IPS-NIHi7 (cell line): ENCODE data around the gene MAZ.

Experiments used
- DNase-seq: peaks from one replicate; pipeline ENCODE4 v3.0.0; 2012; ENCODE audit warnings: mixed read lengths; ENCODE audit errors: extremely low spot score

Gene MAZ

GRCh38 chr16:29857133-29857760, 50.9 kb downstream of the MAZ start:
- DNase-seq = no peak

GRCh38 chr16:29858149-29858849, 52.0 kb downstream of the MAZ start:
- DNase-seq = no peak

- DNase-seq = no peak
Observed at GRCh38 chr16:29858974-29859373, 52.6 kb downstream of the MAZ start.

- no peak for DNase-seq
Observed at GRCh38 chr16:29860218-29860617, 53.9 kb downstream of the MAZ start.
